ENCODE data around the gene PARL. TPM values are rescaled to one million over a fixed set of nuclear protein-coding genes. Genes with fewer than 3 reads are reported as not detected.

Gene PARL
- total RNA-seq, 4 donors from 2014 or later = 7.4 to 69.9 (median 22.5) TPM

GRCh38 chr3:183924956-183925355, 40.3 kb upstream of the PARL start:
- H3K4me3 ChIP-seq = no peak overlapping the region
- intact Hi-C loops (cut with DNase I; ENCODE audit: low total_unique reads) = no loop called here
- TF ChIP-seq POLR2A (IDR thresholded peaks at IDR 0.05) (no peak), CTCF (IDR thresholded peaks at IDR 0.05) (no peak)
- no peak for DNase-seq
- H3K4me1 ChIP-seq = no peaks in the 10 kb centered on the region
- H3K9me3 ChIP-seq = no peaks in the 10 kb centered on the region
- no peak overlapping the region for H3K27ac ChIP-seq
- no peaks in the 10 kb centered on the region for H3K36me3 ChIP-seq
- no peaks in the 10 kb centered on the region for H3K27me3 ChIP-seq

GRCh38 chr3:183924543-183924942, 39.9 kb upstream of the PARL start:
- H3K4me3 ChIP-seq = no peak overlapping the region
- no peaks in the 10 kb centered on the region for H3K9me3 ChIP-seq
- no peaks in the 10 kb centered on the region for H3K36me3 ChIP-seq
- H3K4me1 ChIP-seq = no peaks in the 10 kb centered on the region
- TF ChIP-seq POLR2A (IDR thresholded peaks at IDR 0.05) (no peak), CTCF (IDR thresholded peaks at IDR 0.05) (no peak)
- no peaks in the 10 kb centered on the region for H3K27me3 ChIP-seq
- intact Hi-C loops (cut with DNase I; ENCODE audit: low total_unique reads) = no loop called here
- no peak for DNase-seq
- no peak overlapping the region for H3K27ac ChIP-seq

DNA sequence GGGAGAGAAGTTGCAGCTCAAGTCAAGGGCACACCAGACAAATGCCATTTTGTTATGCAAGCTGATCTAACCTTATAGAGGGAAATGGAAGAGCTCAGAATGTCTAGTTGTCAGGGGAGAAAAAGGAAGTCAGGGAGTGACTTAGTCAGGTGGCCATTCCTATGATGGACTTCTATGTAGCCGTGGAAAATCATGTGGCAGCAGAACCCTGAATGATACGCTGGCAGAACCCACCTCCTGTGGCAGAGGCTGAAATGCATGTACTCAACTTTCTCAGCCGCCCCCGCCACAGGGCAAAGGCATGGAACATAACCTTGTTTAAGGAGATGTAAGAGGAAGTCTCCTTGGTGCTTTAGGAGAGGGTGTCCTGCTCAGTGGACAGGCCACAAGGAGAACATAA, 37.7 kb upstream of the PARL start:
- Histone ChIP-seq H3K36me3 (no peaks in the 10 kb centered on the region), H3K4me3 (no peak overlapping the region), H3K9me3 (no peaks in the 10 kb centered on the region), H3K4me1 (no peaks in the 10 kb centered on the region), H3K27ac (no peak overlapping the region), H3K27me3 (no peaks in the 10 kb centered on the region)
- DNase-seq = no peak
- TF ChIP-seq POLR2A (IDR thresholded peaks at IDR 0.05) (no peak), CTCF (IDR thresholded peaks at IDR 0.05) (no peak)
- intact Hi-C loops (cut with DNase I; ENCODE audit: low total_unique reads) = no loop called here

DNA sequence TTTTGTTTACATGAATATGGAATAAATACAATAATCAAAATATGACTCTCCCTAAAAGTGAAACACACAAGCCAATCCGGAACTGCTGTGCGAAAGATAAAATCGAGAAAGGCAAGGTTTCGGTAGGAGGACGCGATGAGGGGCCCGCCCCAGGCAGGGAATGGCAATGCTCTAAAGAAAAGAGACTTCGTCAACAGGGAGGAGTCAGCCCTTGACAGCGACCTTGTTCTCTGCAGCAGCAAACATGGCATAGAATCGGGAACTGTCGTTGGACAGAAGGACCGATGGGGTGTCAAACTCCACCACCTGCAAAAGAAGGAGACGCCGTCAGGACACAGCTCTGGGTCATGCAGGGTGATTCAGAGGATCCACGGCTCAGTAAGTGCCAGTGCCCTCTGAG, 36.4 kb upstream of the PARL start:
- no peaks in the 10 kb centered on the region for H3K27me3 ChIP-seq
- H3K36me3 ChIP-seq = no peaks in the 10 kb centered on the region
- no peaks in the 10 kb centered on the region for H3K4me1 ChIP-seq
- H3K27ac ChIP-seq = no peak overlapping the region
- no peak for TF ChIP-seq CTCF (IDR thresholded peaks at IDR 0.05)
- TF ChIP-seq POLR2A (IDR thresholded peaks at IDR 0.05) = no peak
- no peak overlapping the region for H3K4me3 ChIP-seq
- H3K9me3 ChIP-seq = no peaks in the 10 kb centered on the region
- DNase-seq = no peak
- intact Hi-C loops (cut with DNase I; ENCODE audit: low total_unique reads) = no loop called here

DNA sequence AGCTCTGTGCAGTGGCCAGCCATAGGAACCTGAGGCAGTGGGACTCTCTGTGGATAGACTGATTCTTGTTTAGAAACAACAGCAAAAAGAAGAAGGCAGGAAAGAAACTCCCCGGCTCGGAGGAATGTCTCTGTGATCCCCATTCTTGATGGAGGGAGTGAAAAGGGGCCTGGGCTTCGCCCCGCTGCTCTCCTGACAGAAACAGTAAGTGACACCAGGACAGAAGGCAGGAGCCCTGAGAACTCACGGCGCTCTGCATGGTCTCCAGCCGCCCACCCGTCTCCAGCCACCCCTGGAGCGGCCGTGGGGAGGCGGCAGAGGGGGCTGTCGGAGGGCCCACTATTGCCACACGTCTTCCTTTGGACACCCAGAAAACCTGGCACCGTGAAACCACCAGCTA, 35.7 kb upstream of the PARL start:
- Histone ChIP-seq H3K4me3 (no peak overlapping the region), H3K27me3 (no peaks in the 10 kb centered on the region), H3K9me3 (no peaks in the 10 kb centered on the region), H3K36me3 (no peaks in the 10 kb centered on the region), H3K27ac (no peak overlapping the region), H3K4me1 (no peaks in the 10 kb centered on the region)
- TF ChIP-seq CTCF (IDR thresholded peaks at IDR 0.05) (no peak), POLR2A (IDR thresholded peaks at IDR 0.05) (no peak)
- no peak for DNase-seq
- intact Hi-C loops (cut with DNase I; ENCODE audit: low total_unique reads) = no loop called here

Measured in uterus (tissue), 4 donors.